Thymus (tissue), 11 donors: ENCODE measurements around the gene GPX8. TPM values are rescaled to one million over a fixed set of nuclear protein-coding genes. Genes with fewer than 3 reads are reported as not detected.

ENCODE experiments used
- DNase-seq, 9 donors: peaks; one replicate each; pipeline ENCODE4 v3.0.0-alpha.2; 2013; ENCODE audit warnings: low spot score in 9 of 9, low read depth in 6 of 9, missing footprints in 1 of 9
- H3K27ac ChIP-seq, 2 donors: one replicate each; pipeline ENCODE4 v1.5.1; 2013; ENCODE audit warnings: control low read depth in 1 of 2, low read depth in 1 of 2, low read length in 1 of 2, mild to moderate bottlenecking in 1 of 2, moderate library complexity in 1 of 2
- H3K27me3 ChIP-seq, 2 donors: one replicate each; pipeline ENCODE4 v1.5.1; 2013; ENCODE audit warnings: low read length in 1 of 2; ENCODE audit not compliant: control insufficient read depth in 2 of 2, insufficient read depth in 1 of 2
- H3K36me3 ChIP-seq, 2 donors: one replicate each; pipeline ENCODE4 v1.5.1; 2013; ENCODE audit warnings: low read length in 1 of 2, mild to moderate bottlenecking in 1 of 2, moderate library complexity in 1 of 2; ENCODE audit not compliant: control insufficient read depth in 2 of 2, insufficient read depth in 2 of 2
- H3K4me1 ChIP-seq, 2 donors: one replicate each; pipeline ENCODE4 v1.5.1; 2013; ENCODE audit warnings: low read length in 2 of 2; ENCODE audit not compliant: control insufficient read depth in 2 of 2, insufficient read depth in 2 of 2
- H3K4me3 ChIP-seq, 2 donors: one replicate each; pipeline ENCODE4 v1.5.1; 2013; ENCODE audit warnings: low read length in 2 of 2, control low read depth in 1 of 2, mild to moderate bottlenecking in 1 of 2
- H3K9me3 ChIP-seq, 2 donors: one replicate each; pipeline ENCODE4 v1.5.1; 2013; ENCODE audit warnings: low read length in 1 of 2, mild to moderate bottlenecking in 1 of 2; ENCODE audit not compliant: control insufficient read depth in 2 of 2, insufficient read depth in 1 of 2
- WGBS: extraction: QIAGEN DNeasy Blood & Tissue Kit; methylation state at CpG from one replicate; pipeline ENCODE4 v1.1.7; 2013; 5-methylcytosine and 5-hydroxymethylcytosine counted together
- polyA plus RNA-seq: library from polyadenylated mRNA; stranded (reverse); fragments of 200-250 nt; gene quantifications from one replicate; pipeline ENCODE4 v1.2.3, GENCODE V29; 2013
- total RNA-seq: library from RNA; stranded (reverse); fragments of 120-200 nt; gene quantifications from one replicate; pipeline ENCODE4 v1.2.4, GENCODE V29; 2013
- donor health status: healthy.

GPX8 gene
- total and polyA plus RNA-seq, 2 donors: 4.1 to 5.1 TPM

- peak in 1 of 9 donors; percentile 2 for DNase-seq
- Histone ChIP-seq H3K4me1 (peaks cover 0 to 2% of the 10 kb centered on the region in 2 donors), H3K27me3 (peaks cover 0 to 4% of the 10 kb centered on the region in 2 donors), H3K4me3 (no peak overlapping the region), H3K9me3 (no peaks in the 10 kb centered on the region), H3K27ac (no peak overlapping the region), H3K36me3 (no peaks in the 10 kb centered on the region)
- WGBS: 93% methylated on average over 9 of the region's 9 CpGs
Observed at GRCh38 chr5:55141945-55142690, 17.9 kb upstream of the GPX8 start.

GRCh38 chr5:55143624-55144023, 16.3 kb upstream of the GPX8 start:
- H3K27ac ChIP-seq: no peak overlapping the region
- DNase-seq: no peak
- H3K4me1 ChIP-seq: peaks cover 0 to 2% of the 10 kb centered on the region in 2 donors
- no peaks in the 10 kb centered on the region for H3K36me3 ChIP-seq
- peaks cover 0 to 9% of the 10 kb centered on the region in 2 donors for H3K27me3 ChIP-seq
- WGBS: 83% methylated on average over 4 of the region's 4 CpGs
- H3K4me3 ChIP-seq: no peak overlapping the region
- H3K9me3 ChIP-seq: no peaks in the 10 kb centered on the region

- Histone ChIP-seq H3K27me3 (peaks cover 0 to 11% of the 10 kb centered on the region in 2 donors), H3K9me3 (no peaks in the 10 kb centered on the region), H3K36me3 (no peaks in the 10 kb centered on the region), H3K4me1 (peaks cover 0 to 2% of the 10 kb centered on the region in 2 donors), H3K4me3 (no peak overlapping the region), H3K27ac (no peak overlapping the region)
- WGBS: 94% methylated on average over 8 of the region's 8 CpGs
- DNase-seq: no peak
Observed at GRCh38 chr5:55146080-55146479, 13.9 kb upstream of the GPX8 start.

GRCh38 chr5:55146543-55147151, 13.3 kb upstream of the GPX8 start:
- Histone ChIP-seq H3K4me3 (no peak overlapping the region), H3K4me1 (peaks cover 0 to 2% of the 10 kb centered on the region in 2 donors), H3K27ac (no peak overlapping the region), H3K9me3 (no peaks in the 10 kb centered on the region), H3K27me3 (peaks cover 0 to 11% of the 10 kb centered on the region in 2 donors), H3K36me3 (no peaks in the 10 kb centered on the region)
- 10% methylated on average over 11 of the region's 11 CpGs for WGBS
- peak; percentile 54 to 92 (median 78) for DNase-seq

DNA sequence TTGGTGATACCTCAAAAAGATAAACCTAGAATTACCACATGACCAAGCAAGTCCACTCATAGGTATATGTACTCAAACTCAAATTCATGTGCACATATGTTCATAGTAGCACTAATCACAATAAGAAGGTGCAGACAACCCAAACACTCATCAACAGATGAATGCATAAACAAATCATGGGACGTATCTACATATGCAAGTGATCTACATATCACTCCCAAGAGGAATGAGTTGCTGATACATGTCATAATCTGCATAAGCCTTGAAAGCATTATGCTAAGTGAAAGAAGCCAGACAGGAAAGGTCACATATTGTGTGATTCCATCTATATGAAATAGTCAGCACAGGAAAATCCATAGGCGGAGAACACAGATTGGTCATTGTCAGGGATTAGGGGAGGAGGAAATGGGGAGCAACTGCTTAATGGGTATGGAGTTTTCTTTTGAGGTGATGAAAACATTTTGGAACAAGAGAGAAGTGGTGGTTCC, 10.6 kb upstream of the GPX8 start:
- Histone ChIP-seq H3K4me1 (peaks cover 0 to 2% of the 10 kb centered on the region in 2 donors), H3K27ac (no peak overlapping the region), H3K9me3 (no peaks in the 10 kb centered on the region), H3K36me3 (no peaks in the 10 kb centered on the region), H3K27me3 (peaks cover 0 to 14% of the 10 kb centered on the region in 2 donors), H3K4me3 (no peak overlapping the region)
- DNase-seq: no peak
- 76% methylated on average over 2 of the region's 2 CpGs for WGBS

GRCh38 chr5:55151923-55152842, 7.8 kb upstream of the GPX8 start:
- no peak overlapping the region for H3K27ac ChIP-seq
- no peak overlapping the region for H3K4me3 ChIP-seq
- no peaks in the 10 kb centered on the region for H3K36me3 ChIP-seq
- WGBS: 74% methylated on average over 5 of the region's 5 CpGs
- no peak for DNase-seq
- peaks cover 0 to 15% of the 10 kb centered on the region in 2 donors for H3K27me3 ChIP-seq
- H3K9me3 ChIP-seq: no peaks in the 10 kb centered on the region
- no peaks in the 10 kb centered on the region for H3K4me1 ChIP-seq

- H3K27ac ChIP-seq: no peak overlapping the region
- 42% methylated on average over 3 of the region's 3 CpGs for WGBS
- H3K36me3 ChIP-seq: no peaks in the 10 kb centered on the region
- no peaks in the 10 kb centered on the region for H3K9me3 ChIP-seq
- no peak overlapping the region for H3K4me3 ChIP-seq
- peaks cover 0 to 12% of the 10 kb centered on the region in 2 donors for H3K27me3 ChIP-seq
- DNase-seq: no peak
- H3K4me1 ChIP-seq: no peaks in the 10 kb centered on the region
Observed at GRCh38 chr5:55154873-55155272, 5.1 kb upstream of the GPX8 start.

GRCh38 chr5:55160493-55161209, 680 bp downstream of the GPX8 start:
- no peak for DNase-seq
- WGBS: 38% methylated on average over 9 of the region's 9 CpGs
- Histone ChIP-seq H3K9me3 (no peaks in the 10 kb centered on the region), H3K27me3 (peaks cover 2 to 23% of the 10 kb centered on the region in 2 donors), H3K4me3 (no peak overlapping the region), H3K36me3 (no peaks in the 10 kb centered on the region), H3K4me1 (no peaks in the 10 kb centered on the region), H3K27ac (no peak overlapping the region)
